DND-41 (cell line): ENCODE data around the gene RSPRY1.

Experiments
- ATAC-seq: fragments of 200-7000 bp; cut with Tn5 transposase; 3 replicates; pipeline ENCODE4 v1.9.1; 2021; ENCODE audit warnings: low read depth; ENCODE audit not compliant: insufficient read depth
- DNase-seq: peaks from one replicate; pipeline ENCODE4 v3.0.0-alpha.2; 2020
- H2AFZ ChIP-seq: 2 replicates; pipeline ENCODE4 v1.6.0; 2012; ENCODE audit warnings: low read depth, low read length
- H3K27ac ChIP-seq: 2 replicates; pipeline ENCODE4 v1.5.1; 2012; ENCODE audit warnings: low read length, inconsistent platforms
- H3K27me3 ChIP-seq: fragments of 200-600 bp; sonication (generic); 2 replicates; pipeline ENCODE4 v1.6.0; 2012; ENCODE audit warnings: low read length, mild to moderate bottlenecking, inconsistent platforms; ENCODE audit not compliant: insufficient read depth, poor library complexity
- H3K36me3 ChIP-seq: 2 replicates; pipeline ENCODE4 v1.5.1; 2012; ENCODE audit warnings: low read length, inconsistent platforms; ENCODE audit not compliant: insufficient read depth
- H3K4me1 ChIP-seq: 2 replicates; pipeline ENCODE4 v1.5.1; 2012; ENCODE audit warnings: mild to moderate bottlenecking, low read length; ENCODE audit not compliant: insufficient read depth
- H3K4me2 ChIP-seq: 2 replicates; pipeline ENCODE4 v1.6.0; 2012; ENCODE audit warnings: mild to moderate bottlenecking, moderate library complexity, low read length, inconsistent platforms; ENCODE audit not compliant: insufficient read depth
- H3K4me3 ChIP-seq, 2 experiments: fragments of 200-600 bp in 1 of 2; shearing (Covaris generic) in 1 of 2; 2 replicates each; pipeline ENCODE4 v1.5.1; 2012 to 2016; ENCODE audit warnings: inconsistent platforms in 2 of 2, low read length in 2 of 2, mild to moderate bottlenecking in 2 of 2, low read depth in 1 of 2, moderate library complexity in 1 of 2
- H3K79me2 ChIP-seq: 2 replicates; pipeline ENCODE4 v1.6.0; 2012; ENCODE audit warnings: low read length, inconsistent platforms; ENCODE audit not compliant: insufficient read depth
- H3K9ac ChIP-seq: 2 replicates; pipeline ENCODE4 v1.6.0; 2012; ENCODE audit warnings: low read depth, mild to moderate bottlenecking, inconsistent platforms, low read length, moderate library complexity
- H3K9me3 ChIP-seq: 2 replicates; pipeline ENCODE4 v1.5.1; 2012; ENCODE audit warnings: low read length, moderate library complexity, mild to moderate bottlenecking, inconsistent platforms; ENCODE audit not compliant: insufficient read depth, severe bottlenecking
- H4K20me1 ChIP-seq: 2 replicates; pipeline ENCODE4 v1.6.0; 2012; ENCODE audit warnings: low read length; ENCODE audit not compliant: insufficient read depth
- CTCF ChIP-seq: IDR thresholded peaks from 2 replicates; pipeline ENCODE4 v1.5.1; 2012; ENCODE audit warnings: borderline replicate concordance, low read length, moderate library complexity, mild to moderate bottlenecking; ENCODE audit not compliant: poor library complexity, severe bottlenecking; ENCODE audit errors: extremely low read depth
- EZH2 ChIP-seq: IDR thresholded peaks from 3 replicates; pipeline ENCODE4 v1.6.1; 2012; ENCODE audit warnings: borderline replicate concordance, low read depth, mild to moderate bottlenecking, moderate library complexity, low read length, inconsistent platforms; ENCODE audit not compliant: severe bottlenecking

Gene RSPRY1

GRCh38 chr16:57152096-57153093 lies 33.7 kb upstream of the RSPRY1 start:
- Histone ChIP-seq H3K27me3 (no peaks in the 10 kb centered on the region), H3K27ac (no peak overlapping the region), H4K20me1 (no peaks in the 10 kb centered on the region), H3K4me3 (no peak overlapping the region), H3K79me2 (no peaks in the 10 kb centered on the region), H3K9ac (no peak overlapping the region), H3K4me1 (no peaks in the 10 kb centered on the region), H3K36me3 (peaks cover 61% of the 10 kb centered on the region), H3K9me3 (no peaks in the 10 kb centered on the region), H2AFZ (no peak overlapping the region), H3K4me2 (no peak overlapping the region)
- TF ChIP-seq EZH2 (no peak), CTCF (no peak)
- no peak for DNase-seq
- no peak for ATAC-seq

- Histone ChIP-seq H3K4me2 (no peak overlapping the region), H3K27me3 (no peaks in the 10 kb centered on the region), H3K9me3 (no peaks in the 10 kb centered on the region), H3K4me1 (no peaks in the 10 kb centered on the region), H3K9ac (no peak overlapping the region), H3K36me3 (peaks cover 76% of the 10 kb centered on the region), H3K27ac (no peak overlapping the region), H3K79me2 (no peaks in the 10 kb centered on the region), H3K4me3 (no peak overlapping the region), H4K20me1 (no peaks in the 10 kb centered on the region), H2AFZ (no peak overlapping the region)
- DNase-seq (no peak), ATAC-seq (no peak)
- TF ChIP-seq EZH2 (no peak), CTCF (no peak)
Measured at GRCh38 chr16:57153841-57154240, 32.3 kb upstream of the RSPRY1 start.

- Histone ChIP-seq H3K27me3 (no peaks in the 10 kb centered on the region), H3K79me2 (no peaks in the 10 kb centered on the region), H3K4me1 (no peaks in the 10 kb centered on the region), H3K4me3 (no peak overlapping the region), H3K9me3 (no peaks in the 10 kb centered on the region), H2AFZ (no peak overlapping the region), H3K36me3 (peaks cover 91% of the 10 kb centered on the region), H3K4me2 (no peak overlapping the region), H3K9ac (no peak overlapping the region), H3K27ac (no peak overlapping the region), H4K20me1 (no peaks in the 10 kb centered on the region)
- ATAC-seq (no peak), DNase-seq (no peak)
- TF ChIP-seq EZH2 (no peak), CTCF (no peak)
Measured at GRCh38 chr16:57155702-57156350, 30.3 kb upstream of the RSPRY1 start.
